K562 (cell line): ENCODE measurements around the gene CLIP2. TPM values are rescaled to one million over a fixed set of nuclear protein-coding genes. Genes with fewer than 3 reads are reported as not detected.

Experiments used
- BCOR ChIP-seq: fragments of 450-650 bp; IDR thresholded peaks from 2 replicates; pipeline ENCODE4 v1.6.1; 2016
- DEAF1 ChIP-seq: fragments of 450-650 bp; formaldehyde crosslinking; IDR thresholded peaks from 2 replicates; pipeline ENCODE4 v1.4.0; 2020; ENCODE audit warnings: mild to moderate bottlenecking, moderate library complexity
- DNMT1 ChIP-seq: fragments of 450-650 bp; IDR thresholded peaks from 2 replicates; pipeline ENCODE4 v1.6.1; 2016; ENCODE audit warnings: antibody characterized with exemption, mild to moderate bottlenecking
- FOXP1 ChIP-seq: sonication (generic); formaldehyde crosslinking; IDR thresholded peaks from 2 replicates; pipeline ENCODE4 v1.8.0; 2022; ENCODE audit warnings: mild to moderate bottlenecking, missing genetic modification reagents
- IRF2 ChIP-seq: sonication (generic); formaldehyde crosslinking; IDR thresholded peaks from 2 replicates; pipeline ENCODE4 v1.8.1; 2022; ENCODE audit warnings: mild to moderate bottlenecking, missing genetic modification reagents
- KLF16 ChIP-seq: IDR thresholded peaks from 2 replicates; pipeline ENCODE4 v1.6.1; 2016; ENCODE audit warnings: antibody characterized with exemption
- NR2C2 ChIP-seq, 2 experiments: fragments of 200-800 bp in 1 of 2; sonication (Bioruptor generic) in 1 of 2; sonication (generic) in 1 of 2; formaldehyde crosslinking in 1 of 2; IDR thresholded peaks; 2 replicates each; pipeline versions ENCODE4 v1.6.1 to v1.8.0; 2016 to 2022; ENCODE audit warnings: mild to moderate bottlenecking in 1 of 2, missing compliant biosample characterization in 1 of 2, missing genetic modification characterization in 1 of 2, missing genetic modification reagents in 1 of 2
- PHB2 ChIP-seq: fragments of 450-650 bp; IDR thresholded peaks from 2 replicates; pipeline ENCODE4 v1.6.1; 2017; ENCODE audit warnings: low read depth
- PPARD ChIP-seq: fragments of 250-450 bp; sonication (Bioruptor Pico); IDR thresholded peaks from 2 replicates; pipeline ENCODE4 v1.8.0; 2022; ENCODE audit warnings: inconsistent platforms, mild to moderate bottlenecking, moderate library complexity
- PTBP1 ChIP-seq: fragments of 200-400 bp; formaldehyde crosslinking; IDR thresholded peaks from 2 replicates; pipeline ENCODE4 v1.6.1; 2017; ENCODE audit warnings: low read depth, low read length
- RAD21 ChIP-seq, 2 experiments: fragments of 250-450 bp in 1 of 2; fragments of 450-650 bp in 1 of 2; sonication (Bioruptor Pico) in 1 of 2; formaldehyde crosslinking in 1 of 2; IDR thresholded peaks in 1 of 2; conservative IDR thresholded peaks in 1 of 2; 2 replicates each; pipeline versions ENCODE4 v1.4.0 to v1.8.0; 2020 to 2022; ENCODE audit warnings: mild to moderate bottlenecking in 2 of 2, moderate library complexity in 1 of 2
- SMARCA5 ChIP-seq: fragments of 450-650 bp; IDR thresholded peaks from 2 replicates; pipeline ENCODE4 v1.6.1; 2016
- SMARCC2 ChIP-seq: fragments of 450-650 bp; IDR thresholded peaks from 2 replicates; pipeline ENCODE4 v1.6.1; 2017; ENCODE audit warnings: antibody characterized with exemption, moderate library complexity, mild to moderate bottlenecking, low read depth
- TOE1 ChIP-seq, 2 experiments: fragments of 450-650 bp in 1 of 2; sonication (generic) in 1 of 2; formaldehyde crosslinking in 1 of 2; IDR thresholded peaks; 2 replicates each; pipeline versions ENCODE4 v1.7.1 to v1.8.0; 2016 to 2022; ENCODE audit warnings: borderline replicate concordance in 2 of 2, mild to moderate bottlenecking in 2 of 2, antibody characterized with exemption in 1 of 2, inconsistent platforms in 1 of 2, low read depth in 1 of 2, missing genetic modification reagents in 1 of 2, moderate library complexity in 1 of 2
- ZBTB7A ChIP-seq: IDR thresholded peaks from 2 replicates; pipeline ENCODE4 v1.6.1; 2011; ENCODE audit warnings: low read depth, mild to moderate bottlenecking, low read length, moderate library complexity, borderline replicate concordance; ENCODE audit not compliant: control insufficient read depth
- ZKSCAN8 ChIP-seq: fragments of 200-800 bp; sonication (Bioruptor generic); IDR thresholded peaks from 2 replicates; pipeline ENCODE4 v1.6.1; 2016; ENCODE audit warnings: missing genetic modification characterization, missing compliant biosample characterization
- ZNF407 ChIP-seq: fragments of 450-650 bp; IDR thresholded peaks from 2 replicates; pipeline ENCODE4 v1.6.1; 2016; ENCODE audit warnings: low read depth
- ZNF41 ChIP-seq: fragments of 250-450 bp; sonication (Bioruptor Pico); conservative IDR thresholded peaks from 2 replicates; pipeline ENCODE4 v1.4.0; 2020; ENCODE audit warnings: mild to moderate bottlenecking
- polyA plus RNA-seq, 8 experiments: library from polyadenylated mRNA; depleted of rRNA in 4 of 8; stranded (reverse) in 5 of 8; unstranded in 3 of 8; fragments of >200 nt; fragmentation: Nextera tagmentation in 2 of 8; fragmentation: Illumina TruSeq in 1 of 8; extraction: Ambion mirVana in 2 of 8; extraction: Trizol in 1 of 8; gene quantifications; 2 replicates each; pipeline versions ENCODE4 v1.2.1 to v1.2.3, GENCODE V29; 2011 to 2014; ENCODE audit warnings: inconsistent platforms in 1 of 8, missing spikeins in 1 of 8
- total RNA-seq, 7 experiments: library from RNA; depleted of rRNA in 6 of 7; stranded (reverse); fragments of >200 nt in 6 of 7; fragmentation: Illumina TruSeq in 2 of 7; extraction: Trizol in 2 of 7; gene quantifications; 2 replicates each; pipeline versions ENCODE4 v1.2.1 to v1.2.3, GENCODE V29; 2011 to 2021; ENCODE audit warnings: low replicate concordance in 1 of 7

Gene CLIP2
- total and polyA plus RNA-seq, 9 of the 15 experiments (the other 6 are each of a cell fraction or from before 2014, with no cell fraction given) = 0.07 to 5.4 (median 2.1) TPM

GRCh38 chr7:74449809-74450397 is 160.7 kb downstream of the CLIP2 start (continued):
- 0 out of 2 replicates have a peak, but pooled peaks have one; percentile 23 for TF ChIP-seq FOXP1 (CRISPR knock-in tag)
- TF ChIP-seq ZNF41 (CRISPR knock-in tag) = no peak
- TF ChIP-seq RAD21 (CRISPR knock-in tag; conservative IDR thresholded peaks at IDR 0.05 in 1 of 2, IDR thresholded peaks at IDR 0.05 in 1 of 2) = peak; percentile 43 to 64
- TF ChIP-seq KLF16 = 0 out of 2 replicates have a peak, but pooled peaks have one; percentile 30
- no peak for TF ChIP-seq PTBP1
- TF ChIP-seq ZBTB7A = peak; percentile 41; the same call in 1 of the 2 replicates
- TF ChIP-seq SMARCA5 = peak; percentile 77; the same call in 1 of the 2 replicates
- 0 out of 2 replicates have a peak, but pooled peaks have one; percentile 18 for TF ChIP-seq ZNF407
- TF ChIP-seq IRF2 (CRISPR knock-in tag) = no peak
- TF ChIP-seq PHB2 = no peak
- TF ChIP-seq SMARCC2 = no peak
- 0 out of 2 replicates have a peak, but pooled peaks have one; percentile 22 for TF ChIP-seq DEAF1
- TF ChIP-seq ZKSCAN8 (CRISPR knock-in tag) = no peak
- no peak for TF ChIP-seq DNMT1
- TF ChIP-seq BCOR = peak; percentile 22; the same call in 1 of the 2 replicates
- no peak for TF ChIP-seq TOE1 (IDR thresholded peaks at IDR 0.05; ENCODE audit: borderline replicate concordance)
- TF ChIP-seq TOE1 (CRISPR knock-in tag; IDR thresholded peaks at IDR 0.05; ENCODE audit: borderline replicate concordance, low read depth) = peak; percentile 66; the same call in 1 of the 2 replicates
- TF ChIP-seq PPARD (CRISPR knock-in tag) = no peak
- TF ChIP-seq NR2C2 (CRISPR knock-in tag; IDR thresholded peaks at IDR 0.05) = peak; percentile 68
- no peak for TF ChIP-seq NR2C2 (tag; IDR thresholded peaks at IDR 0.05)
